Mesenchymal stem cell (in vitro differentiated cells and primary cell): ENCODE measurements around the gene NUDT22.
A peak's percentile ranks its signal among the peaks of the same experiment; 100 is the strongest.

Experiments
- DNase-seq: peaks from one replicate; pipeline ENCODE4 v3.0.0-alpha.2; 2013
- H2AFZ ChIP-seq: one replicate; pipeline ENCODE4 v1.6.1; 2013; ENCODE audit warnings: low read depth, mild to moderate bottlenecking, control low read depth, inconsistent platforms, low read length, moderate library complexity
- H2AK5ac ChIP-seq: 2 replicates; pipeline ENCODE4 v1.6.1; 2013; ENCODE audit warnings: low read length, moderate library complexity, mild to moderate bottlenecking, inconsistent platforms; ENCODE audit not compliant: severe bottlenecking
- H2BK120ac ChIP-seq: one replicate; pipeline ENCODE4 v1.6.1; 2013; ENCODE audit warnings: low read depth, mild to moderate bottlenecking, inconsistent platforms, low read length, moderate library complexity
- H2BK12ac ChIP-seq, 2 experiments: one replicate each; pipeline ENCODE4 v1.6.1; 2013; ENCODE audit warnings: inconsistent platforms in 2 of 2, low read length in 2 of 2, mild to moderate bottlenecking in 2 of 2, moderate library complexity in 2 of 2, control low read depth in 1 of 2
- H2BK15ac ChIP-seq: one replicate; pipeline ENCODE4 v1.6.1; 2013; ENCODE audit warnings: mild to moderate bottlenecking, low read depth, inconsistent platforms; ENCODE audit not compliant: poor library complexity, severe bottlenecking
- H2BK5ac ChIP-seq: 2 replicates; pipeline ENCODE4 v1.6.1; 2013; ENCODE audit warnings: low read depth, mild to moderate bottlenecking, low read length, control low read depth, inconsistent platforms; ENCODE audit not compliant: poor library complexity, severe bottlenecking
- H3K14ac ChIP-seq, 2 experiments: one replicate each; pipeline ENCODE4 v1.6.1; 2013; ENCODE audit warnings: inconsistent platforms in 2 of 2, low read length in 2 of 2, control low read depth in 1 of 2, mild to moderate bottlenecking in 1 of 2, moderate library complexity in 1 of 2
- H3K18ac ChIP-seq, 2 experiments: one replicate each; pipeline ENCODE4 v1.6.1; 2013; ENCODE audit warnings: inconsistent platforms in 2 of 2, low read length in 2 of 2, control low read depth in 1 of 2, low read depth in 1 of 2, mild to moderate bottlenecking in 1 of 2
- H3K23ac ChIP-seq, 2 experiments: one replicate each; pipeline ENCODE4 v1.6.1; 2013; ENCODE audit warnings: inconsistent platforms in 2 of 2, low read length in 2 of 2, mild to moderate bottlenecking in 2 of 2, moderate library complexity in 2 of 2, control low read depth in 1 of 2
- H3K27ac ChIP-seq: 2 replicates; pipeline ENCODE4 v1.5.1; 2013; ENCODE audit warnings: mild to moderate bottlenecking, moderate library complexity, low read length, control low read depth, inconsistent platforms; ENCODE audit not compliant: poor library complexity, severe bottlenecking
- H3K27me3 ChIP-seq, 2 experiments: 2 replicates each; pipeline versions ENCODE4 v1.6.1 to v1.7.0; 2013; ENCODE audit warnings: low read length in 2 of 2, mild to moderate bottlenecking in 2 of 2, moderate library complexity in 2 of 2, control low read depth in 1 of 2, inconsistent platforms in 1 of 2; ENCODE audit not compliant: control insufficient read depth in 1 of 2, insufficient read depth in 1 of 2
- H3K36me3 ChIP-seq, 2 experiments: 2 replicates each; pipeline versions ENCODE4 v1.6.1 to v1.7.0; 2013; ENCODE audit warnings: low read length in 2 of 2, control low read depth in 1 of 2, inconsistent platforms in 1 of 2, low read depth in 1 of 2, mild to moderate bottlenecking in 1 of 2; ENCODE audit not compliant: insufficient read depth in 2 of 2, control insufficient read depth in 1 of 2
- H3K4ac ChIP-seq, 2 experiments: one replicate each; pipeline ENCODE4 v1.6.1; 2013; ENCODE audit warnings: inconsistent platforms in 2 of 2, low read length in 2 of 2, mild to moderate bottlenecking in 2 of 2, moderate library complexity in 2 of 2, control low read depth in 1 of 2, low read depth in 1 of 2
- H3K4me1 ChIP-seq: 2 replicates; pipeline ENCODE4 v1.6.1; 2013; ENCODE audit warnings: low read depth, low read length, control low read depth; ENCODE audit not compliant: control insufficient read depth, insufficient read depth
- H3K4me2 ChIP-seq: 2 replicates; pipeline ENCODE4 v1.6.1; 2013; ENCODE audit warnings: low read length, mild to moderate bottlenecking, inconsistent platforms; ENCODE audit not compliant: poor library complexity, severe bottlenecking
- H3K4me3 ChIP-seq, 2 experiments: 2 replicates each; pipeline versions ENCODE4 v1.5.1 to v1.7.0; 2013; ENCODE audit warnings: low read length in 2 of 2, mild to moderate bottlenecking in 2 of 2, control low read depth in 1 of 2, low read depth in 1 of 2; ENCODE audit not compliant: insufficient read depth in 1 of 2
- H3K79me1 ChIP-seq: replicated peaks from 2 replicates; pipeline ENCODE4 v1.6.1; 2013; ENCODE audit warnings: mild to moderate bottlenecking, control low read depth, low read length, inconsistent platforms; ENCODE audit not compliant: poor library complexity, severe bottlenecking
- H3K9ac ChIP-seq: 2 replicates; pipeline ENCODE4 v1.7.0; 2013; ENCODE audit warnings: mild to moderate bottlenecking, low read length, moderate library complexity
- H3K9me3 ChIP-seq: 2 replicates; pipeline ENCODE4 v1.7.0; 2013; ENCODE audit warnings: mild to moderate bottlenecking, low read length; ENCODE audit not compliant: control insufficient read depth
- H4K8ac ChIP-seq: one replicate; pipeline ENCODE4 v1.6.1; 2013; ENCODE audit warnings: inconsistent platforms, mild to moderate bottlenecking, low read length, moderate library complexity
- H4K91ac ChIP-seq: one replicate; pipeline ENCODE4 v1.6.1; 2013; ENCODE audit warnings: mild to moderate bottlenecking, low read length, inconsistent platforms
- WGBS: methylation state at CpG from one replicate; pipeline ENCODE4 v1.1.7; 2013; ENCODE audit warnings: mixed read lengths; 5-methylcytosine and 5-hydroxymethylcytosine counted together

Gene NUDT22

DNA sequence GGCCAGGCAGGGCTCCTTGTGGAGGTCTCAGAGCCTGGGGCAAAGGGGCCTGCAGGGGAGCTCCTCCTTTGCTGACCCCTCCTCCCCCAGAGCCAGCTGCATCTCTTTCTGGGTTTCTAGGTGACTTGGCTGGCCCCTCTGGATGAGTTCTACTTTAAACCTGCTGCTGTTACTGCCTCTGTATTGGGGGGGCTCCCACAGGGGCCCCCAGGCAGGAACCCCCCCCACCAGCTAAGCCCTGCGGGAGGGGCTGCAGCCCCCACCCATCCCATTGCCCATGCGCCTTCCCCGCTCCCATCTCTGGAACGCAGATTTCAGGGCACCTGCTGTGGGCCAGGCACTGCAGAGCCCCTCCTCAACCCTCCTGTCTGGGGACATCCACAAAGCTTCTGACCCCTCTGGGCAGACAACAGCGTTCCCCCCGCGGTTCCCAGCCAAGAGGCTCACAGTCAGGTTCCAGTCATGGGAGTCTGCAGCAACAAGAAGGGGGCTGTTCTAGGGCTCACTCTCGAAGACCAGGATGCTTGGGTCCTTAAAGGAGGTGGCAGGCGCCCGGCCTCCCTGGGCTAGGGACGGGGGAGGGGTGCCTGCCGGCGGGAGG is 24.4 kb downstream of the NUDT22 start:
- Histone ChIP-seq H3K18ac (peak overlapping the region; percentile 18 to 67), H3K27me3 (no peaks in the 10 kb centered on the region), H3K27ac (no peak overlapping the region), H3K9me3 (no peaks in the 10 kb centered on the region), H3K14ac (peak overlapping the region in 1 of 2 experiments; percentile 27), H3K23ac (no peak overlapping the region), H3K4me1 (peaks cover 37% of the 10 kb centered on the region), H3K79me1 (peaks cover 23% of the 10 kb centered on the region), H2BK120ac (no peak overlapping the region), H3K4me3 (peak overlapping the region; percentile 64 to 77), H2BK5ac (no peak overlapping the region), H3K4me2 (peak overlapping the region; percentile 95), H2BK12ac (no peak overlapping the region), H2BK15ac (peak overlapping the region; percentile 60), H3K36me3 (peaks cover 9 to 17% of the 10 kb centered on the region in 2 experiments), H2AK5ac (no peak overlapping the region), H4K8ac (peak overlapping the region; percentile 93), H3K9ac (peak overlapping the region; percentile 76), H2AFZ (peak overlapping the region; percentile 89), H4K91ac (peak overlapping the region; percentile 61), H3K4ac (peak overlapping the region in 1 of 2 experiments; percentile 43)
- 12% methylated on average over 13 of the region's 13 CpGs for WGBS
- peak; percentile 43 for DNase-seq

DNA sequence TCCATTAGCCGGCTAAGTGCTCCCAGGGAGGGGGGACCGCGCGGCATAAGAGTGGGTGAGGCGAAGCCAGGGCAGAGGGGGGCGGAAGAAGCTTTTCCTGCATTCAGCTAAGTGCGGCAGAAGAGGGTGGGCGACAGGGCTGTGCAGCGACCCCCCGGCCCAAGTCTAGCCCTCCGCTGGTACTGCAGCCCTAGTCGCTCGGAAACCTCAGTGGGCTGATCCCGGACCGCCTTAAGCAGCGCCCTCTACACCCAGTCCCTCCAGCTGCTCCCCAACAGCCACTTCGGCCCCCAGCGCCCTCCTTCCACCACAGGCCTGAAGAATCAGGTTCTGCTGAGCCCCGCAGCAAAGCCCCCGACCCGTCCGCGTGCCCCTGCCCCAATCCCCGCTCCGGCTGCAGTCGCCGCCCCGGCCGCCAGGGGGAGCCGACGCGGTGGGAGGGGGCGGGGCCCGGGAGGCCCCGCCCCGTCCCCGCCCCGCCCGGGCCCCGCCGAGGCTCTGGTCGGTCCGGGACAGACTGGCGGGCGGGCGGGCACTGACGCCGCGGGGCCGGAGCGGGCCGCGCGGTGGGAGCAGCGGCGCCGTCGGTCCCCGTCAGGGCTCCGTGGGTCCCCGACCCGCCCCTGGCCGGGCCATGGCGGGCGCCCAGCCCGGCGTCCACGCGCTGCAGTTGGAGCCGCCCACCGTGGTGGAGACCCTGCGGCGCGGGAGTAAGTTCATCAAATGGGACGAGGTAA is 25.1 kb downstream of the NUDT22 start, which contains the start of gene PLCB3:
Gene PLCB3 (plus strand): TSS at position 515 of the 737 bp plus-strand sequence. CDS start 120 bp downstream, at position 635.
- peak within 1 kb of the TSS; percentile 60 for H2BK15ac ChIP-seq
- H4K91ac ChIP-seq: peak within 1 kb of the TSS; percentile 61
- H3K14ac ChIP-seq: peak within 1 kb of the TSS; percentile 28 to 96
- H2AFZ ChIP-seq: peak within 1 kb of the TSS; percentile 89
- H3K27me3 ChIP-seq: no peaks in the 10 kb centered on the region
- peaks cover 35% of the 10 kb centered on the region for H3K4me1 ChIP-seq
- DNase-seq: peak; percentile 44
- peak within 1 kb of the TSS; percentile 95 for H3K4me2 ChIP-seq
- H3K79me1 ChIP-seq: peaks cover 26% of the 10 kb centered on the region
- H2AK5ac ChIP-seq: peak within 1 kb of the TSS; percentile 38
- no peak within 1 kb of the TSS for H3K27ac ChIP-seq
- H3K4ac ChIP-seq: peak within 1 kb of the TSS; percentile 39 to 85
- H2BK120ac ChIP-seq: peak within 1 kb of the TSS; percentile 42
- H4K8ac ChIP-seq: peak within 1 kb of the TSS; percentile 93
- peak within 1 kb of the TSS; percentile 91 for H3K9ac ChIP-seq
- H3K9me3 ChIP-seq: no peaks in the 10 kb centered on the region
- H2BK12ac ChIP-seq: peak within 1 kb of the TSS; percentile 38 to 58
- 2% methylated on average over 39 of the region's 75 CpGs for WGBS
- H3K4me3 ChIP-seq: peak within 1 kb of the TSS; percentile 78 to 85
- no peak within 1 kb of the TSS for H3K23ac ChIP-seq
- H3K36me3 ChIP-seq: peaks cover 15 to 24% of the 10 kb centered on the region in 2 experiments
- peak within 1 kb of the TSS; percentile 40 to 71 for H3K18ac ChIP-seq
- no peak within 1 kb of the TSS for H2BK5ac ChIP-seq

DNA sequence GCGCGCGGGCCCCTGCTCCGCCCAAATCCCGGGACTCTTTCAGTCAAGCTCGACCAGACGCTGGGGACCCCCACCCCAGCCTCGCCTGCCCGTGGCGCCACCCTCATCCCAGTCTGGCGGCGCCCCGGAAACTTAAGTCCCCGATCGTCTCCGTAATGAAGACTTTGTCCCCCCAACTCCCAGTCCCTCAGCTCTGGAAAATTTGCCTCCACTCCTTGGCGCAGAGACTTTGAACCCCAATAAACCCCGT is 25.6 kb downstream of the NUDT22 start:
- Histone ChIP-seq H2BK120ac (peak overlapping the region; percentile 42), H3K4me2 (peak overlapping the region; percentile 92), H3K9ac (peak overlapping the region; percentile 91), H3K36me3 (peaks cover 20 to 29% of the 10 kb centered on the region in 2 experiments), H3K27ac (no peak overlapping the region), H2BK5ac (no peak overlapping the region), H3K27me3 (no peaks in the 10 kb centered on the region), H3K79me1 (peaks cover 31% of the 10 kb centered on the region), H2BK15ac (peak overlapping the region; percentile 28), H3K4me3 (peak overlapping the region; percentile 78 to 85), H2AK5ac (no peak overlapping the region), H3K18ac (peak overlapping the region; percentile 40 to 71), H3K4me1 (peaks cover 37% of the 10 kb centered on the region), H2BK12ac (no peak overlapping the region), H2AFZ (peak overlapping the region; percentile 29), H4K8ac (no peak overlapping the region), H3K23ac (no peak overlapping the region), H3K9me3 (no peaks in the 10 kb centered on the region), H3K4ac (peak overlapping the region in 1 of 2 experiments; percentile 64), H3K14ac (peak overlapping the region; percentile 28 to 96), H4K91ac (no peak overlapping the region)
- DNase-seq: no peak
- WGBS: under 1% methylated on average over 18 of the region's 18 CpGs
